Activated CD4-positive, alpha-beta T cell treated with anti-CD3 and anti-CD28 coated beads, Interleukin-2, amount 10 ng/mL, durations not matched to agents 7 days and 5 days (primary cell): ENCODE results near the gene USP48. TPM values are rescaled to one million over a fixed set of nuclear protein-coding genes. Genes with fewer than 3 reads are reported as not detected.
A peak's percentile ranks its signal among the peaks of the same experiment; 100 is the strongest.

ENCODE experiments used
- CTCF ChIA-PET: fragments of 350-600 bp; sonication (Branson Sonifier 250); formaldehyde crosslinking; loops from one replicate; lab custom pipeline; 2021; ENCODE audit warnings: antibody characterized with exemption; lab: Charles Lee
- POLR2A ChIA-PET: fragments of 350-600 bp; sonication (Branson Sonifier 250); formaldehyde crosslinking; loops from one replicate; lab custom pipeline; 2021; ENCODE audit warnings: antibody characterized with exemption; lab: Charles Lee
- DNase-seq: peaks from one replicate; pipeline ENCODE4 v3.0.0-alpha.2; 2020
- H3K27ac Mint-ChIP-seq: one replicate; pipeline ENCODE4 v1.8.0; 2021; ENCODE audit warnings: mild to moderate bottlenecking, moderate library complexity, mixed read lengths
- H3K27me3 Mint-ChIP-seq: one replicate; pipeline ENCODE4 v1.8.0; 2021; ENCODE audit warnings: mixed read lengths
- H3K36me3 Mint-ChIP-seq: one replicate; pipeline ENCODE4 v1.8.0; 2021; ENCODE audit warnings: low read depth, mixed read lengths
- H3K4me1 Mint-ChIP-seq: one replicate; pipeline ENCODE4 v1.8.0; 2021; ENCODE audit warnings: mixed read lengths
- H3K4me3 Mint-ChIP-seq: one replicate; pipeline ENCODE4 v1.8.0; 2021; ENCODE audit warnings: mild to moderate bottlenecking, moderate library complexity, mixed read lengths
- H3K9me3 Mint-ChIP-seq: one replicate; pipeline ENCODE4 v1.8.0; 2021; ENCODE audit warnings: mixed read lengths
- total RNA-seq, 2 experiments: library from RNA; stranded (reverse); gene quantifications; one replicate each; pipeline ENCODE4 v1.2.3, GENCODE V29; 2021

Gene USP48
- total RNA-seq, 2 experiments from 2014 or later, result 70.9 to 80.6 TPM

- no peaks in the 10 kb centered on the region for H3K9me3 Mint-ChIP-seq
Observed at GRCh38 chr1:21763694-21764419, 19.1 kb downstream of the USP48 start.

GRCh38 chr1:21763236-21763635 is 19.7 kb downstream of the USP48 start:
- ChIA-PET CTCF (interaction anchor here (1.4 kb wide), 1 partner anchor 12 kb away, joined by 4 read pairs; no protein-coding TSS in a partner anchor), POLR2A (no interaction called here)
- H3K4me1 Mint-ChIP-seq, result peaks cover 33% of the 10 kb centered on the region
- no peak overlapping the region for H3K4me3 Mint-ChIP-seq
- no peaks in the 10 kb centered on the region for H3K27me3 Mint-ChIP-seq
- H3K27ac Mint-ChIP-seq, result peak overlapping the region; percentile 19
- no peak for DNase-seq
- no peaks in the 10 kb centered on the region for H3K9me3 Mint-ChIP-seq
- peaks cover 2% of the 10 kb centered on the region for H3K36me3 Mint-ChIP-seq

More at GRCh38 chr1:21763694-21764419, 19.1 kb downstream of the USP48 start:
- ChIA-PET POLR2A (no interaction called here), CTCF (interaction anchor here (0.6 to 1.9 kb wide), 3 partner anchors 17 to 651 kb away, joined by 3 to 6 read pairs (median 3); no protein-coding TSS in a partner anchor)
- Mint-ChIP-seq H3K4me1 (peaks cover 39% of the 10 kb centered on the region), H3K27me3 (no peaks in the 10 kb centered on the region), H3K36me3 (peaks cover 3% of the 10 kb centered on the region), H3K4me3 (no peak overlapping the region), H3K27ac (peak overlapping the region; percentile 41)
- no peak for DNase-seq

GRCh38 chr1:21762022-21762404 is 20.9 kb downstream of the USP48 start:
- H3K36me3 Mint-ChIP-seq, result peaks cover 2% of the 10 kb centered on the region
- H3K4me1 Mint-ChIP-seq, result peaks cover 28% of the 10 kb centered on the region
- no peaks in the 10 kb centered on the region for H3K9me3 Mint-ChIP-seq
- CTCF ChIA-PET, result interaction anchor here (1.4 kb wide), 1 partner anchor 11 kb away, joined by 4 read pairs; no protein-coding TSS in a partner anchor
- DNase-seq, result no peak
- no peak overlapping the region for H3K27ac Mint-ChIP-seq
- POLR2A ChIA-PET, result no interaction called here
- H3K4me3 Mint-ChIP-seq, result no peak overlapping the region
- H3K27me3 Mint-ChIP-seq, result no peaks in the 10 kb centered on the region

GRCh38 chr1:21761052-21761451 is 21.9 kb downstream of the USP48 start:
- Mint-ChIP-seq H3K27me3 (no peaks in the 10 kb centered on the region), H3K4me1 (peaks cover 26% of the 10 kb centered on the region), H3K27ac (no peak overlapping the region), H3K9me3 (no peaks in the 10 kb centered on the region), H3K4me3 (no peak overlapping the region), H3K36me3 (peaks cover 5% of the 10 kb centered on the region)
- no peak for DNase-seq
- ChIA-PET POLR2A (no interaction called here), CTCF (interaction anchor here (0.6 kb wide), 1 partner anchor 18 kb away, joined by 3 read pairs; no protein-coding TSS in a partner anchor)

- Mint-ChIP-seq H3K4me1 (peaks cover 16% of the 10 kb centered on the region), H3K36me3 (peaks cover 8% of the 10 kb centered on the region), H3K4me3 (no peak overlapping the region), H3K27ac (no peak overlapping the region), H3K27me3 (no peaks in the 10 kb centered on the region), H3K9me3 (no peaks in the 10 kb centered on the region)
- ChIA-PET CTCF (interaction anchor here (0.8 to 1.0 kb wide), 2 partner anchors 30 to 101 kb away, joined by 3 read pairs; no protein-coding TSS in a partner anchor), POLR2A (no interaction called here)
- DNase-seq, result no peak
Observed at GRCh38 chr1:21759818-21760217, 23.1 kb downstream of the USP48 start.

GRCh38 chr1:21759182-21759581 is 23.8 kb downstream of the USP48 start:
- H3K4me3 Mint-ChIP-seq, result no peak overlapping the region
- no peak for DNase-seq
- H3K27ac Mint-ChIP-seq, result no peak overlapping the region
- peaks cover 16% of the 10 kb centered on the region for H3K4me1 Mint-ChIP-seq
- H3K27me3 Mint-ChIP-seq, result no peaks in the 10 kb centered on the region
- ChIA-PET CTCF (no interaction called here), POLR2A (no interaction called here)
- peaks cover 12% of the 10 kb centered on the region for H3K36me3 Mint-ChIP-seq
- H3K9me3 Mint-ChIP-seq, result no peaks in the 10 kb centered on the region

- no peak overlapping the region for H3K4me3 Mint-ChIP-seq
- CTCF ChIA-PET, result no interaction called here
- POLR2A ChIA-PET, result no interaction called here
- no peaks in the 10 kb centered on the region for H3K9me3 Mint-ChIP-seq
- peaks cover 13% of the 10 kb centered on the region for H3K4me1 Mint-ChIP-seq
- H3K27ac Mint-ChIP-seq, result no peak overlapping the region
- no peak for DNase-seq
- no peaks in the 10 kb centered on the region for H3K27me3 Mint-ChIP-seq
- peaks cover 10% of the 10 kb centered on the region for H3K36me3 Mint-ChIP-seq
Observed at GRCh38 chr1:21758614-21759013, 24.3 kb downstream of the USP48 start.

- Mint-ChIP-seq H3K27me3 (no peaks in the 10 kb centered on the region), H3K4me3 (no peak overlapping the region), H3K27ac (no peak overlapping the region), H3K9me3 (no peaks in the 10 kb centered on the region), H3K36me3 (peaks cover 20% of the 10 kb centered on the region), H3K4me1 (peaks cover 8% of the 10 kb centered on the region)
- ChIA-PET POLR2A (no interaction called here), CTCF (no interaction called here)
- no peak for DNase-seq
Observed at GRCh38 chr1:21756393-21757089, 26.4 kb downstream of the USP48 start.

- ChIA-PET POLR2A (no interaction called here), CTCF (no interaction called here)
- no peak for DNase-seq
- Mint-ChIP-seq H3K4me3 (no peak overlapping the region), H3K27ac (no peak overlapping the region), H3K27me3 (no peaks in the 10 kb centered on the region), H3K36me3 (peaks cover 26% of the 10 kb centered on the region), H3K4me1 (peaks cover 8% of the 10 kb centered on the region), H3K9me3 (no peaks in the 10 kb centered on the region)
Observed at GRCh38 chr1:21755067-21755466, 27.9 kb downstream of the USP48 start.

GRCh38 chr1:21754583-21754982 is 28.4 kb downstream of the USP48 start:
- Mint-ChIP-seq H3K4me3 (no peak overlapping the region), H3K27me3 (no peaks in the 10 kb centered on the region), H3K9me3 (no peaks in the 10 kb centered on the region), H3K27ac (no peak overlapping the region), H3K36me3 (peaks cover 26% of the 10 kb centered on the region), H3K4me1 (peaks cover 4% of the 10 kb centered on the region)
- ChIA-PET CTCF (no interaction called here), POLR2A (no interaction called here)
- DNase-seq, result no peak

- H3K4me3 Mint-ChIP-seq, result no peak overlapping the region
Observed at GRCh38 chr1:21752186-21752585, 30.8 kb downstream of the USP48 start.

GRCh38 chr1:21751281-21751680 is 31.7 kb downstream of the USP48 start:
- CTCF ChIA-PET, result interaction anchor here (1.2 kb wide), 1 partner anchor 11 kb away, joined by 4 read pairs; no protein-coding TSS in a partner anchor
- POLR2A ChIA-PET, result no interaction called here
- DNase-seq, result no peak

More at GRCh38 chr1:21752186-21752585, 30.8 kb downstream of the USP48 start:
- Mint-ChIP-seq H3K27ac (no peak overlapping the region), H3K9me3 (no peaks in the 10 kb centered on the region), H3K36me3 (peaks cover 32% of the 10 kb centered on the region), H3K27me3 (no peaks in the 10 kb centered on the region), H3K4me1 (no peaks in the 10 kb centered on the region)
- CTCF ChIA-PET, result interaction anchor here (0.6 to 1.2 kb wide), 4 partner anchors 24 to 79 kb away, joined by 3 to 7 read pairs (median 3); partner anchors contain the start of gene USP48
- POLR2A ChIA-PET, result no interaction called here
- DNase-seq, result no peak

GRCh38 chr1:21750841-21751240 is 32.1 kb downstream of the USP48 start:
- Mint-ChIP-seq H3K27me3 (no peaks in the 10 kb centered on the region), H3K4me1 (no peaks in the 10 kb centered on the region), H3K9me3 (no peaks in the 10 kb centered on the region), H3K4me3 (no peak overlapping the region), H3K27ac (no peak overlapping the region), H3K36me3 (peaks cover 29% of the 10 kb centered on the region)
- ChIA-PET POLR2A (no interaction called here), CTCF (interaction anchor here (1.2 kb wide), 1 partner anchor 12 kb away, joined by 4 read pairs; no protein-coding TSS in a partner anchor)
- DNase-seq, result no peak

More at GRCh38 chr1:21751281-21751680, 31.7 kb downstream of the USP48 start:
- H3K27ac Mint-ChIP-seq, result no peak overlapping the region
- H3K4me3 Mint-ChIP-seq, result no peak overlapping the region
- peaks cover 29% of the 10 kb centered on the region for H3K36me3 Mint-ChIP-seq
- no peaks in the 10 kb centered on the region for H3K27me3 Mint-ChIP-seq
- H3K4me1 Mint-ChIP-seq, result no peaks in the 10 kb centered on the region
- H3K9me3 Mint-ChIP-seq, result no peaks in the 10 kb centered on the region
